HuH-7.5 (cell line): ENCODE results near the gene C4orf50.
"Not testable (repeated sequence)": the region's sequence is repeated elsewhere in the genome, so short reads cannot be mapped to it uniquely, and the experiment has no call there.

ENCODE experiments used
- DNase-seq: peaks from one replicate; pipeline ENCODE4 v3.0.0; 2011; ENCODE audit warnings: low spot score

The C4orf50 gene

GRCh38 chr4:5969336-5969735 lies 48.9 kb downstream of the C4orf50 start:
- no peak for DNase-seq

GRCh38 chr4:5968246-5968645 lies 50.0 kb downstream of the C4orf50 start:
- DNase-seq = no peak

- DNase-seq = no peak
These were observed 50.4 kb downstream of the C4orf50 start for GRCh38 chr4:5967783-5968182.

- DNase-seq = no peak
These were observed 53.0 kb downstream of the C4orf50 start for GRCh38 chr4:5965225-5965624.

DNA sequence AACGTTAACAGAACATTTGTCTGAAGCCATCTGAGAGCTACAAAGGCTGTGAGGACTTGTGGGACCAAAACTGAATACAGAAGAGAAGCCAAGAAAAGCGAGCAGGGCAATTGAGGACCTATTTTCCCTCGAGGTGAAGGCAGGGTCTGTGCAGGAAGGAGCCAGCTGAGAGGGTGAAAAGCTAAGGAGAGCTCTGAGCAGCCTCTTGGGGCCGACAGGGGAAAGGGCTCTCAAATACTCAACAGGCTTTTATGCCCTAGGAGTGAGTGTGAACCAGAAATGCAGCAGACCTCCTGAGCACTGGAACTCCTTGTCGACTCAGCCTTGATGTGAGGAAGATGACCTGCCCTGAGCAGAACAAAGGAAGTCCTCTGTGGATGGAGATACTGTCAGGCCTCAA lies 54.2 kb downstream of the C4orf50 start:
- DNase-seq = no peak

GRCh38 chr4:5963611-5964010 lies 54.6 kb downstream of the C4orf50 start:
- DNase-seq = no peak

- DNase-seq = no peak
These were observed 55.8 kb downstream of the C4orf50 start for GRCh38 chr4:5962416-5962815.

DNA sequence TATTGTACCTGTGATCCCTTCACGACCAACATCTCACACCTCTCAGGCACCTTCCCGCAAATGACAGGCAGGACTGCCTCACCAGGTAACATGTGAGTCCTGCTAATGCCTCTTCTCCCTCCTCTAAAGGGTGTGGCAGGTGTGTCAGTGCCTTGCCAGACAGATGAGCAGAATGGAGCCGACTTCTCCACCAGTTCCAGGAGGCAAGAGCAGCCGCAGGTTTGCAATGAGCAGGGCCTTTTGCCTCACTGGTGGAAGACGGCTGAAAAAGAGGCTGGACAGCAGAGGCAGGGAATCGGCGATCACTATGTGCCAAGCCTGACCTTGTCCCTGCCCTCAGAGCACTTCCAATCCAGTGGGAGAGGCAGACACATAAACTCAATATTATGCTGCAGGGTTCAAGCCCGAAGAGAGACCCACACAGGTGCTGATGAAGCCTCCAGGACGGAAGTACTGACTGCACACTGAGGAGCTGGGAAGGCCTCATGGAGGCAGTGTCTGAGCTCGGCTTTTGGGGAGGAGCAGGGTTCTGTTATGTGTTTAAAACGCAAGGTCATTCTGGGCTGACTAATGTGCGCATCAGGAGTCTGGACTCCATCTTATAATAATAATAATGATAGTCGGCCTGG lies 57.9 kb downstream of the C4orf50 start:
- DNase-seq = no peak

GRCh38 chr4:5959211-5959982 lies 58.8 kb downstream of the C4orf50 start:
- no peak for DNase-seq

GRCh38 chr4:5958199-5958735 lies 60.0 kb downstream of the C4orf50 start:
- no peak for DNase-seq

DNA sequence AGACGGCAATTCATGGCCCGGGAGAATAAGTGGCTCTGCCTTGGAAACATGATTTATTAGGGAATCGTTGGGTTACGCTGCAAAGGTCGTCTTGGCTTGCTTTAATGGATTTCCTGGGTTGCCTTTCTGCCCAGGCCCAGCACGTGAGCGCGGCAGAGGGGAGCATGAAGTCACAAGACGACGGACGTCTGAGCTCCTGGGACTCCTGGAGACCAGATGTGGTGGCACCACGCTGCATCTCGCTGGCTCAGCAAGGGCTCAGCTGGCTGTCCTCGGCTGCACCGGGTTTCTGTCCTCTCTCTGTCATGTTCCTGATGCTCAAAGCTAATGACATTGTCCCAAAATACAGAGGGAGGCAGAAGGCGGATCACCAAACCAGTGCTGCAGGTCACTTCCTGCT lies 61.2 kb downstream of the C4orf50 start:
- no peak for DNase-seq

DNA sequence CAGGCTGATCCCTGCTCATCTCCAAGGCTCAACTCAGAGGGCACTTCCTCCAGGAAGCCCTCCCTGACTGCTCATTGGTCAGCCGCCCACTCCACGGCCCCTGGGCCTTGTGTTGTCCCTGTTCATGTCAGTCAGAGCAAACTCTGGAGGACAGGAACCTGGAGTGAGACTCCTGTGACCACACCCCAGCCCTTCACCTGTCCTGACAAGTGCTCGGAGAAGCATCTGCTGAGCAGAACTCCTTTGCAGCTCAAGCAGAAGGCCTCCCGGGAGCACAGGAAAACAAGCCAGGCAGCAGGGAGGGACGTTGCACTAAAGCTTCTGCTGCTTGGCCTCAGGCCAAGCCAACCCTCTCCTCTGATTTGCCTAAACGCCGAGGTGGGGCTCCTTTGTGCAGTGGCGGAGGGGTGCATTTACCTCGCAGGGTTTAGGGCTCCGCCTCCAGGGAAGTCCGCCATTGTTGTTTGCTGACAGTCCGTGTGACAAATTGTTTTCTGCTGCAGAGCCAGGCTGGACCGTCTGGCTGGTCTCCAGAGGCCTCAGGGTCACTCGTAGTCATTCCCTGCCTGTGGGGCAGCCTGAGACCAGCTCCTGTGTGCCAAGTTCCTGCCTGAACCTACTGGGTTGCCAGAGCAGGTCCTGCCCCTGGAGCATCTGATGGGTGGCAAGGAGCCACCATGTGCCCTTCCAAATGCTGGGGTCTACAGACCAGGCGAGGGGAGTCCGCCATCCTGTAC lies 61.8 kb downstream of the C4orf50 start:
- no peak for DNase-seq

DNA sequence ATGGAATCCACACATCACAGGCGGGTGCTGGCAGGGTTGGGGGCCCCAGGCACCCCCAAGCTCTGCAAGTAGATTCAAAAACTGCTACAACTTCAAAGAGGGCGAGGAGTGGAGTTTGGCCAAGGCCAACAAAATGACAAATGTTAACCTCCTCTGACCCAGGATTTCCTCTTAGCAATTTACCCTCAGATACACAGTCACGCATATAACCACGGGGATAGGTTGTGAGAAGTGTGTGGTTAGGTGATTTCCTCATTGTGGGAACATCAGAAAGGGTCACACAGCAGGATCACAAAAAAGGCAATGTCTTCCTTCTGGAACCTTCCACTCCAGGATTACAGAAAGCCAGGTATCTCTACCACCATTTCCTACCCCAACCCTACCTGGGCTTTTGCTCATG lies 62.4 kb downstream of the C4orf50 start:
- DNase-seq = no peak

GRCh38 chr4:5955201-5955821 lies 62.9 kb downstream of the C4orf50 start:
- no peak for DNase-seq

DNA sequence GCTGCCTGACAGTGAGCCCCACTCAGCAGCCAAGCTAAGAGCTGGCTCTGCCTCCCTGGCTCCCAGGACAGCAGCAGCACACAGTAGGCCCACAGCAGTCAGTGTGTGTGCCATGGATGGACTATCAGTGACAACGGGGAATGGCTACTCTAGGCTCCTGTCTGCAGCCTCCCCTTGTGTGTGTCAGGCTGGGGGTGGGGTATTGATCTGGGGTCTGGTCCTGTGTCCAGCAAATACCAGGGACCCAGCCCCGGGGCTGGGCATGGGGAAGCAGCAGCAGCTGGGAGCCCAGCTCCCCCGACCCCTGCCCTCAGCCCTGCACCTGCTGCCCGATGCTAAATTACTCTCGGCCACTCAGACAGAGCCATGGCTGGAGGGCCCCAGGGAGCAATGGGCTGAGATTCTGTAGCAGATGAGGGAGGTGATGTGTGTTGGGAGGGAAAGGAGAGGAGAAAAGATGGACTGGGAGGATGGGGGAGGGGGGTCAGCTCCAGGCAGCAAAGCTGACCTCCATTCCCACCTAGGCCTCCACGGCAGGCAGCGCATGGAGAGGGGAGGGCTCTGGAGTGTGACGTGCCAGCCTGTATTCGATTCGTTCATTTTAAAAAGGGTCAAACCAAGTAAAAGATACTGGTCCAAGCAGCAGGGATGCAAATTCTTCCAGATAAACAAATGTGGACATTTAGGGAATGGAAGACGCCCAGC lies 64.0 kb downstream of the C4orf50 start:
- DNase-seq = no peak

DNA sequence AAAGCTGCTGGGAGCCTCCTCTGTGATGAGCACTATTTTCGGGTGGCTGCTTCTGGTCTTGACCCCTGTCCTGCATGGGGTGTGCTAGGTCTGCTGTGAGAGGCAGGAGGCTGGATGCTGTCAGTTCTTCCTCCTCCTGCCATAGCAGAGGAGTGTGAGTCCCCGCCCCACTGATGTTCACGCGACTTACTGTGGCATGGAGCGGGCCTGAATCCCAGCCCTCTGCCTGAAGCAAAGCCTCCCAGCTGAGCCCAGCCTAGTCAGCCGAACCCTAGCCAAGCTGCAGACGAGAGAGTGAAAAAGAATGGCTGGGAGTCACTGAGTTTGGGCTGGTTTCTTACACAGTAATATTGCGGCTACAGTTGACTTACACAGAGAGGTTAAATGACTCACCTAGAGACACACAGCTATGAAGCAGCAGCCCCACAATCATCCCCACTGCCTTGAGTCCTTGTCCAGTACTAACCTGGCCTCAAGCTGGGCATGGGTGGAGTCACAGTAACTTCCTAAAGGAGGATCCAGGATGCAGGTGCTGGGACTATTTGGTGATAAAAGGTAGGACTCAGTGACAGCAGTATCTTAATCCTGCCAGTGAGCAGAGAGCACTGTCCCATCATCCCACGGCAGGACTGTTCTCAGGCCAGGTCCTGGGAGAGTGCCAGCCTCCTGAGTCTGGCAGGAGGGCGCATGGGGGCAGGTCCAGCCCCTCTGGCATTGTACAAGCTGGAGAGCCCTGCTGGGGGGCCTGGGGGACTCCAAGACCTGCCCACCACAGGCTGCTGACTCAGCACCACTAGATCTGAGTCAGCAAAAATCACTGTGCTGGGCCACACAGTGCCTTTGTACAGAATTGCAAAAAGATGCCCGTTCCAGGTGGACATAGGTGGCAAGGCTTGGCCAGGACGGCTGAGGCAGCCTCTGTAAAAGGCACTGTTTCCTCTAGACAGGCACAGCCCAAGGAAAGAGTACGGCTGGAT lies 65.0 kb downstream of the C4orf50 start:
- no peak for DNase-seq

- DNase-seq = no peak
These were observed 65.8 kb downstream of the C4orf50 start for GRCh38 chr4:5952286-5952974.

DNA sequence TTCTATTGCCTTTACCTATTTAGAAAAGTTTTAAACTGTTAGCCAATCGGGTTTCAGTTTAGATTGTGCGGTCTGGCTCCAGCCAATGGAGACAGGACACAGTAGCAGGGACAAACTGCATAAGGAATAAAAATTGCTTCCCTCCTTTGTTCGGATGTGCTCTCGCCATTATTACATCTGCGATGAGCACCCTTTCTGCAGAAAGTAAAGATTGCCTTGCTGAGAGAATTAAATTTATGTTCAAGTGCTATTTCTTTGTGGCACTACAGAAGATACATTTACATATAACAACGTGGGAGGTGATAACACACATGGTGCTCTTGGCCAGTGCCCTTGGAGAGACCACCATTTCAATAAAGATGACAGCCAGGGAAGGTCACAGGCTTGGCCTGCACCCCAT lies 71.6 kb downstream of the C4orf50 start:
- not testable (repeated sequence) for DNase-seq

DNA sequence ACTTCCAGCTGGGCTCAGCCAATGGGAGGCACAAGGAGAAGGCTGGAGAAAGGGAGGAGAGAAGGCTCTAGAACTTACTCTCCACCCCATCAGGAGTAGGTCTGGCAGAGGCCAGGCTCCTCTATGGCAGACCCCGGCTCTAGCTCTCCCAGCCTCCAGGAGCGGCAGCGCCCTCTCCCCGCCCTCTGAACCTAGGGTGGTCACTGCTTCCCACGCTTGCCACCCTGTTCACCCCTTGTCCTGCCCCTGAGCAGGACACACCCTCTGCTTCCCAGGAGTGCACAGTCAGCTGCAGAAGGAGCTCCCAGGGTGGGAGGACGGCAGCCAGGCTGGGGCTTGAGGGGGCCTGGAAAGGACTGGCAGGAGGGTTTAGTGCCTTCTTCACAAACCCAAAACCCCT lies 72.3 kb downstream of the C4orf50 start:
- DNase-seq = no peak

- no peak for DNase-seq
These were observed 73.1 kb downstream of the C4orf50 start for GRCh38 chr4:5945171-5945570.
